Caco-2 (cell line): ENCODE data around the gene LRMDA. TPM values are rescaled to one million over a fixed set of nuclear protein-coding genes. Genes with fewer than 3 reads are reported as not detected.

Experiments used
- BruUV-seq: library from RNA; stranded (reverse); fragments of 400-500 nt; replicated peaks from 2 replicates; lab custom pipeline; 2021; lab: Mats Ljungman, UMichigan
- CTCF ChIA-PET: fragments of 300-600 bp; sonication (Branson Sonifier 250); formaldehyde crosslinking; loops from one replicate; lab custom pipeline; 2022; ENCODE audit warnings: antibody characterized with exemption; lab: Charles Lee
- POLR2A ChIA-PET: fragments of 300-600 bp; sonication (Branson Sonifier 250); formaldehyde crosslinking; loops from one replicate; lab custom pipeline; 2022; ENCODE audit warnings: antibody characterized with exemption; lab: Charles Lee
- DNase-seq, 2 experiments: peaks; one replicate each; pipeline versions ENCODE4 v3.0.0 to v3.0.0-alpha.2; 2020 to 2022
- H3K27me3 ChIP-seq: replicated peaks from 2 replicates; pipeline ENCODE4 v1.6.0; 2011; ENCODE audit warnings: low read length; ENCODE audit not compliant: control insufficient read depth, insufficient read depth
- H3K36me3 ChIP-seq: 2 replicates; pipeline ENCODE4 v1.5.1; 2011; ENCODE audit warnings: low read length; ENCODE audit not compliant: control insufficient read depth, insufficient read depth
- H3K4me1 ChIP-seq: fragments of 250-450 bp; sonication (Bioruptor Pico); 2 replicates; pipeline ENCODE4 v1.5.1; 2020; ENCODE audit warnings: mild to moderate bottlenecking
- H3K4me3 ChIP-seq: 2 replicates; pipeline ENCODE4 v1.5.1; 2011; ENCODE audit warnings: low read depth, mild to moderate bottlenecking, control low read depth, low read length
- H3K9me3 ChIP-seq: fragments of 250-450 bp; sonication (Bioruptor Pico); 2 replicates; pipeline ENCODE4 v1.5.1; 2020; ENCODE audit warnings: mild to moderate bottlenecking, moderate library complexity
- H3K27ac Mint-ChIP-seq: one replicate; pipeline ENCODE4 v1.8.0; 2022; ENCODE audit warnings: mixed read lengths; ENCODE audit not compliant: unreplicated experiment
- H3K27me3 Mint-ChIP-seq: one replicate; pipeline ENCODE4 v1.8.0; 2022; ENCODE audit warnings: mixed read lengths; ENCODE audit not compliant: insufficient read depth, unreplicated experiment
- H3K36me3 Mint-ChIP-seq: one replicate; pipeline ENCODE4 v1.8.0; 2022; ENCODE audit warnings: mild to moderate bottlenecking, mixed read lengths; ENCODE audit not compliant: insufficient read depth, unreplicated experiment
- H3K4me1 Mint-ChIP-seq: one replicate; pipeline ENCODE4 v1.8.0; 2022; ENCODE audit warnings: low read depth, mixed read lengths; ENCODE audit not compliant: unreplicated experiment
- H3K4me3 Mint-ChIP-seq: one replicate; pipeline ENCODE4 v1.8.0; 2022; ENCODE audit warnings: mild to moderate bottlenecking, moderate library complexity, mixed read lengths; ENCODE audit not compliant: unreplicated experiment
- H3K9me3 Mint-ChIP-seq: one replicate; pipeline ENCODE4 v1.8.0; 2022; ENCODE audit warnings: mixed read lengths; ENCODE audit not compliant: unreplicated experiment
- CTCF ChIP-seq, 2 experiments: fragments of 200-600 bp in 1 of 2; IDR thresholded peaks; 1 replicate in 1 of 2; 2 replicates in 1 of 2; pipeline versions ENCODE4 v1.5.1 to v1.8.0; 2011 to 2022; ENCODE audit warnings: antibody characterized with exemption in 1 of 2, control low read depth in 1 of 2, inconsistent platforms in 1 of 2, low read depth in 1 of 2, low read length in 1 of 2, mild to moderate bottlenecking in 1 of 2, moderate library complexity in 1 of 2; ENCODE audit not compliant: insufficient read depth in 1 of 2, severe bottlenecking in 1 of 2, unreplicated experiment in 1 of 2
- intact Hi-C: fragments of 100-400 bp; cut with micrococcal nuclease; formaldehyde crosslinking; loops from one replicate; pipeline ENCODE4 v1.10.0; 2022; ENCODE audit not compliant: unreplicated experiment
- total RNA-seq: library from RNA; stranded (reverse); gene quantifications from 2 replicates; pipeline ENCODE4 v1.2.3, GENCODE V29; 2022

Gene LRMDA
- total RNA-seq, 1 experiment from 2014 or later = 18.5 TPM

- Histone ChIP-seq H3K36me3 (no peaks in the 10 kb centered on the region), H3K4me1 (no peaks in the 10 kb centered on the region), H3K4me3 (no peak overlapping the region), H3K9me3 (peaks cover 16% of the 10 kb centered on the region; the same call in 1 of the 2 replicates), H3K27me3 (no peaks in the 10 kb centered on the region)
- Mint-ChIP-seq H3K36me3 (peaks cover 6% of the 10 kb centered on the region), H3K27ac (no peak overlapping the region), H3K4me1 (peaks cover 9% of the 10 kb centered on the region), H3K4me3 (no peak overlapping the region), H3K27me3 (no peaks in the 10 kb centered on the region), H3K9me3 (peaks cover 18% of the 10 kb centered on the region)
- ChIA-PET POLR2A (interaction anchor here (0.5 kb wide), 1 partner anchor 191 kb away, joined by 4 read pairs; no protein-coding TSS in a partner anchor), CTCF (no interaction called here)
- no TSS peak for BruUV-seq
- no peak for DNase-seq
- intact Hi-C loops = no loop called here
- TF ChIP-seq CTCF (IDR thresholded peaks at IDR 0.05; ENCODE audit: insufficient read depth in 1 of 2, low read depth in 1 of 2, low read length in 1 of 2, severe bottlenecking in 1 of 2, unreplicated experiment in 1 of 2) = no peak
Measured at GRCh38 chr10:76041551-76041950, 610.1 kb downstream of the LRMDA start.

- H3K4me3 ChIP-seq = no peak overlapping the region
- no peaks in the 10 kb centered on the region for H3K27me3 Mint-ChIP-seq
- BruUV-seq = no TSS peak
Measured at GRCh38 chr10:76043261-76043660, 611.8 kb downstream of the LRMDA start.

GRCh38 chr10:76044751-76045150 is 613.3 kb downstream of the LRMDA start:
- peaks cover 9% of the 10 kb centered on the region for H3K4me1 Mint-ChIP-seq
- no peak for DNase-seq
- peaks cover 3% of the 10 kb centered on the region for H3K4me1 ChIP-seq
- H3K9me3 Mint-ChIP-seq = peaks cover 10% of the 10 kb centered on the region
- no peak overlapping the region for H3K27ac Mint-ChIP-seq
- H3K36me3 Mint-ChIP-seq = peaks cover 6% of the 10 kb centered on the region
- no peak overlapping the region for H3K4me3 ChIP-seq
- H3K27me3 ChIP-seq = no peaks in the 10 kb centered on the region
- ChIA-PET POLR2A (no interaction called here), CTCF (no interaction called here)
- no TSS peak for BruUV-seq
- no peak overlapping the region for H3K4me3 Mint-ChIP-seq
- intact Hi-C loops = no loop called here
- no peak for TF ChIP-seq CTCF (IDR thresholded peaks at IDR 0.05; ENCODE audit: insufficient read depth in 1 of 2, low read depth in 1 of 2, low read length in 1 of 2, severe bottlenecking in 1 of 2, unreplicated experiment in 1 of 2)
- H3K36me3 ChIP-seq = no peaks in the 10 kb centered on the region
- H3K9me3 ChIP-seq = peaks cover under 1% of the 10 kb centered on the region; the same call in 1 of the 2 replicates
- no peaks in the 10 kb centered on the region for H3K27me3 Mint-ChIP-seq

More at GRCh38 chr10:76043261-76043660, 611.8 kb downstream of the LRMDA start:
- POLR2A ChIA-PET = no interaction called here
- no peaks in the 10 kb centered on the region for H3K27me3 ChIP-seq
- no peaks in the 10 kb centered on the region for H3K4me1 ChIP-seq
- Mint-ChIP-seq H3K4me3 (no peak overlapping the region), H3K27ac (no peak overlapping the region), H3K36me3 (peaks cover 6% of the 10 kb centered on the region), H3K9me3 (peaks cover 16% of the 10 kb centered on the region), H3K4me1 (peaks cover 9% of the 10 kb centered on the region)
- CTCF ChIA-PET = no interaction called here
- no peak for TF ChIP-seq CTCF (IDR thresholded peaks at IDR 0.05; ENCODE audit: insufficient read depth in 1 of 2, low read depth in 1 of 2, low read length in 1 of 2, severe bottlenecking in 1 of 2, unreplicated experiment in 1 of 2)
- intact Hi-C loops = no loop called here
- H3K9me3 ChIP-seq = peaks cover 14% of the 10 kb centered on the region; the same call in 1 of the 2 replicates
- H3K36me3 ChIP-seq = no peaks in the 10 kb centered on the region
- DNase-seq = no peak
